NOMO-1 treated with dmso at 0.1 percent for 144 hours (cell line): ENCODE results near the gene CACNA1E.

Source experiments
- DNase-seq: peaks from one replicate; lab custom pipeline; 2025; ENCODE audit not compliant: unreplicated experiment; lab: John Stamatoyannopoulos, UW

The CACNA1E gene

GRCh38 chr1:181626279-181626938 lies 143.1 kb downstream of the CACNA1E start:
- no peak for DNase-seq

GRCh38 chr1:181630398-181630797 lies 147.1 kb downstream of the CACNA1E start:
- DNase-seq = no peak

- DNase-seq = no peak
Observed at GRCh38 chr1:181630838-181631237, 147.5 kb downstream of the CACNA1E start.

GRCh38 chr1:181632492-181632891 lies 149.2 kb downstream of the CACNA1E start:
- no peak for DNase-seq

GRCh38 chr1:181632960-181633359 lies 149.6 kb downstream of the CACNA1E start:
- DNase-seq = no peak

- DNase-seq = no peak
Observed at GRCh38 chr1:181635110-181635509, 151.8 kb downstream of the CACNA1E start.

GRCh38 chr1:181637998-181638397 lies 154.7 kb downstream of the CACNA1E start:
- no peak for DNase-seq

- no peak for DNase-seq
Observed at GRCh38 chr1:181640956-181641355, 157.6 kb downstream of the CACNA1E start.

- no peak for DNase-seq
Observed at GRCh38 chr1:181643631-181644030, 160.3 kb downstream of the CACNA1E start.

- DNase-seq = no peak
Observed at GRCh38 chr1:181645171-181645570, 161.9 kb downstream of the CACNA1E start.

- DNase-seq = no peak
Observed at GRCh38 chr1:181646710-181647109, 163.4 kb downstream of the CACNA1E start.

GRCh38 chr1:181647314-181648035 lies 164.2 kb downstream of the CACNA1E start:
- no peak for DNase-seq

GRCh38 chr1:181651276-181651675 lies 168.0 kb downstream of the CACNA1E start:
- DNase-seq = no peak

GRCh38 chr1:181655756-181656155 lies 172.4 kb downstream of the CACNA1E start:
- no peak for DNase-seq

- DNase-seq = no peak
Observed at GRCh38 chr1:181656491-181656890, 173.2 kb downstream of the CACNA1E start.

- DNase-seq = no peak
Observed at GRCh38 chr1:181658581-181658980, 175.3 kb downstream of the CACNA1E start.

GRCh38 chr1:181659321-181659957 lies 176.1 kb downstream of the CACNA1E start:
- DNase-seq = no peak

- DNase-seq = no peak
Observed at GRCh38 chr1:181660621-181661020, 177.3 kb downstream of the CACNA1E start.

GRCh38 chr1:181661569-181661968 lies 178.3 kb downstream of the CACNA1E start:
- no peak for DNase-seq

- DNase-seq = no peak
Observed at GRCh38 chr1:181662606-181663005, 179.3 kb downstream of the CACNA1E start.

GRCh38 chr1:181664543-181664942 lies 181.2 kb downstream of the CACNA1E start:
- DNase-seq = no peak

GRCh38 chr1:181669246-181669645 lies 185.9 kb downstream of the CACNA1E start:
- no peak for DNase-seq
